HepG2 (cell line): ENCODE results near the gene BAHD1. TPM values are rescaled to one million over a fixed set of nuclear protein-coding genes. Genes with fewer than 3 reads are reported as not detected.

Experiments used
- DR1 ChIP-seq: sonication (generic); formaldehyde crosslinking; IDR thresholded peaks from 2 replicates; pipeline ENCODE4 v1.8.0; 2021; ENCODE audit warnings: mild to moderate bottlenecking, missing genetic modification reagents, inconsistent platforms
- FOXK1 ChIP-seq: sonication (generic); formaldehyde crosslinking; IDR thresholded peaks from 2 replicates; pipeline ENCODE4 v1.4.0; 2020; ENCODE audit warnings: low read depth, missing genetic modification reagents, borderline replicate concordance
- FOXO1 ChIP-seq: sonication (generic); formaldehyde crosslinking; IDR thresholded peaks from 2 replicates; pipeline ENCODE4 v1.4.0; 2020; ENCODE audit warnings: missing genetic modification reagents
- FOXO4 ChIP-seq: sonication (generic); formaldehyde crosslinking; conservative IDR thresholded peaks from 2 replicates; pipeline ENCODE4 v1.8.1; 2023; ENCODE audit warnings: missing genetic modification reagents
- MIER2 ChIP-seq: IDR thresholded peaks from 2 replicates; pipeline ENCODE4 v1.6.1; 2016; ENCODE audit warnings: missing biosample characterization, missing genetic modification reagents
- MXI1 ChIP-seq: IDR thresholded peaks from 3 replicates; pipeline ENCODE4 v1.6.1; 2012; ENCODE audit warnings: low read depth, low read length, inconsistent platforms, borderline replicate concordance
- NFE2L2 ChIP-seq: fragments of 150-350 bp; IDR thresholded peaks from 2 replicates; pipeline ENCODE4 v1.6.1; 2014; ENCODE audit warnings: low read length
- NPAS2 ChIP-seq: sonication (generic); formaldehyde crosslinking; IDR thresholded peaks from 2 replicates; pipeline ENCODE4 v1.8.0; 2022; ENCODE audit warnings: mild to moderate bottlenecking, missing genetic modification reagents, borderline replicate concordance
- NRL ChIP-seq: sonication (generic); formaldehyde crosslinking; IDR thresholded peaks from 2 replicates; pipeline ENCODE4 v1.5.0; 2020; ENCODE audit warnings: missing genetic modification reagents, mild to moderate bottlenecking, moderate library complexity, borderline replicate concordance
- RARA ChIP-seq: IDR thresholded peaks from 2 replicates; pipeline ENCODE4 v1.6.1; 2016; ENCODE audit warnings: missing genetic modification reagents, missing compliant biosample characterization
- TBL1XR1 ChIP-seq: fragments of 150-350 bp; IDR thresholded peaks from 2 replicates; pipeline ENCODE4 v1.6.1; 2014; ENCODE audit warnings: borderline replicate concordance, low read length; ENCODE audit not compliant: partially characterized antibody
- ZBTB25 ChIP-seq: IDR thresholded peaks from 2 replicates; pipeline ENCODE4 v1.6.1; 2018; ENCODE audit warnings: missing genetic modification reagents
- ZBTB49 ChIP-seq: sonication (generic); formaldehyde crosslinking; IDR thresholded peaks from 2 replicates; pipeline ENCODE4 v1.4.0; 2020; ENCODE audit warnings: missing genetic modification reagents, borderline replicate concordance
- ZNF138 ChIP-seq: sonication (generic); formaldehyde crosslinking; IDR thresholded peaks from 2 replicates; pipeline ENCODE4 v1.5.0; 2020; ENCODE audit warnings: mild to moderate bottlenecking, low read depth, missing genetic modification reagents
- ZNF263 ChIP-seq: sonication (generic); formaldehyde crosslinking; IDR thresholded peaks from 2 replicates; pipeline ENCODE4 v1.4.0; 2020; ENCODE audit warnings: missing genetic modification reagents
- ZNF329 ChIP-seq: sonication (generic); formaldehyde crosslinking; IDR thresholded peaks from 2 replicates; pipeline ENCODE4 v1.9.0; 2021; ENCODE audit warnings: low read depth, mild to moderate bottlenecking, missing genetic modification reagents
- ZNF607 ChIP-seq: sonication (generic); formaldehyde crosslinking; IDR thresholded peaks from 2 replicates; pipeline ENCODE4 v1.5.1; 2020; ENCODE audit warnings: missing genetic modification reagents, mild to moderate bottlenecking, borderline replicate concordance
- ZNF678 ChIP-seq: sonication (generic); formaldehyde crosslinking; IDR thresholded peaks from 2 replicates; pipeline ENCODE4 v1.4.0; 2020; ENCODE audit warnings: mild to moderate bottlenecking, missing genetic modification reagents
- polyA plus RNA-seq, 8 experiments: library from polyadenylated mRNA; depleted of rRNA in 3 of 8; stranded (reverse) in 7 of 8; unstranded in 1 of 8; fragments of >200 nt; fragmentation: Illumina TruSeq in 4 of 8; extraction: Trizol in 4 of 8; gene quantifications; 2 replicates each; pipeline versions ENCODE4 v1.2.1 to v1.2.3, GENCODE V29; 2011 to 2016; ENCODE audit warnings: low read depth in 4 of 8, missing spikeins in 1 of 8, mixed read lengths in 1 of 8; ENCODE audit not compliant: insufficient read depth in 1 of 8
- total RNA-seq, 5 experiments: library from RNA; depleted of rRNA; stranded (reverse); fragments of >200 nt; fragmentation: Illumina TruSeq; extraction: Trizol; gene quantifications; 2 replicates each; pipeline ENCODE4 v1.2.3, GENCODE V29; 2016; ENCODE audit warnings: low read depth in 1 of 5
- TF ChIP-seq, protein P1 (sequence below): sonication (generic); formaldehyde crosslinking; IDR thresholded peaks from 2 replicates; pipeline ENCODE4 v1.9.0; 2022; ENCODE audit warnings: missing genetic modification reagents, mild to moderate bottlenecking, borderline replicate concordance
- TF ChIP-seq, protein P2 (sequence below): sonication (generic); formaldehyde crosslinking; IDR thresholded peaks from 2 replicates; pipeline ENCODE4; 2020; ENCODE audit warnings: missing genetic modification reagents, mild to moderate bottlenecking, borderline replicate concordance

The BAHD1 gene
- total and polyA plus RNA-seq, 2 of the 13 experiments (the other 11 are each of a cell fraction or from before 2014, with no cell fraction given), result 3.3 to 8.7 TPM

DNA sequence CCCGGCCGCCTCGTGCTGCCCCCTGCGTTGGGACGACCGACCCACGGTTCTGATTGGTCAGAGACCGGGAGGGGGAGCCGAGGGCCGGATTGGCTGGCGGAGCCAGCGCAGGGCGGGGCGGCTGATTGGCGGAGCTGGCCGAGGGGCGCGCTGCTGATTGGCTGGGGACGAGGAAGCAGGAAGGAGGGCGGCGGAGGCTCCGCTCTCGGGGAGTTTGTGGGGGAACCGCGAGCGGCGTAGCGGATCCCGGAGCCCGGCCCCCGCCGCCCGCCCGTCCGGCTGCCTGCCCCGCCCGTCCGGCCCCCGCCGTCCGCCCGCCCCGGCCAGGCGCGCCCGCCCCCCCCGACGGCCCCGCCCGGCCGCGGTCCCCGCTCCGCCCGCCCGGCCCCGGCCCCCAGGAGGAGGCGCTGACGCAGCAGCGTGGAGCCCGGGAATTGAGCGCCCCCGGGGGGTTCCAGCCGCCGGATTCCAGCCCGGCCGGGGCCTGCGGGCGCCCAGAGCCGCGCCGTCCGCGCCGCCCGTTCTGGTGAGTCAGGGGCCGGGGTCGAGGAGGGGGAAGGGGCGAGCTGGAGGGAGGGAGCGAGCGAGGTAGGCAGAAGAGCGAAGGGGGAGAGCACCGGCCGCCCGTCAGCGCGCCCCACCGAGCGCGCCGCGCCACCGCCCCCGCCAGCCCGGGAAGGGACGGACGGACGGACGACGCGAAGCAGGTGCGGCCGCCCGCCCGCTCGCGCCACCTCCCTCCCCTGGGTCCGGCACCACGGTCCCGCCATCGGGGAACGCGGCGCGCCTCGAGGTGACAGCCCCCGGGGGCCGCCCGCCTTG, at the start of gene BAHD1 (continued):
- TF ChIP-seq ZNF263 (no peak), MXI1 (0 out of 3 replicates have a peak, but pooled peaks have one; percentile 5), RARA (no peak), FOXO1 (CRISPR knock-in tag) (no peak), NRL (CRISPR knock-in tag) (no peak), NPAS2 (CRISPR knock-in tag) (no peak), ZBTB49 (no peak), MIER2 (CRISPR knock-in tag) (no peak), FOXO4 (CRISPR knock-in tag) (no peak), ZNF678 (CRISPR knock-in tag) (no peak), TBL1XR1 (no peak), ZNF138 (CRISPR knock-in tag) (no peak), ZNF607 (CRISPR knock-in tag) (no peak), NFE2L2 (no peak), ZBTB25 (peak; percentile 56), FOXK1 (CRISPR knock-in tag) (no peak), DR1 (no peak), ZNF329 (CRISPR knock-in tag) (no peak)
- TF ChIP-seq, protein P1, sequence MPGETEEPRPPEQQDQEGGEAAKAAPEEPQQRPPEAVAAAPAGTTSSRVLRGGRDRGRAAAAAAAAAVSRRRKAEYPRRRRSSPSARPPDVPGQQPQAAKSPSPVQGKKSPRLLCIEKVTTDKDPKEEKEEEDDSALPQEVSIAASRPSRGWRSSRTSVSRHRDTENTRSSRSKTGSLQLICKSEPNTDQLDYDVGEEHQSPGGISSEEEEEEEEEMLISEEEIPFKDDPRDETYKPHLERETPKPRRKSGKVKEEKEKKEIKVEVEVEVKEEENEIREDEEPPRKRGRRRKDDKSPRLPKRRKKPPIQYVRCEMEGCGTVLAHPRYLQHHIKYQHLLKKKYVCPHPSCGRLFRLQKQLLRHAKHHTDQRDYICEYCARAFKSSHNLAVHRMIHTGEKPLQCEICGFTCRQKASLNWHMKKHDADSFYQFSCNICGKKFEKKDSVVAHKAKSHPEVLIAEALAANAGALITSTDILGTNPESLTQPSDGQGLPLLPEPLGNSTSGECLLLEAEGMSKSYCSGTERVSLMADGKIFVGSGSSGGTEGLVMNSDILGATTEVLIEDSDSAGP (CRISPR knock-in tag), result no peak
- TF ChIP-seq, protein P2, sequence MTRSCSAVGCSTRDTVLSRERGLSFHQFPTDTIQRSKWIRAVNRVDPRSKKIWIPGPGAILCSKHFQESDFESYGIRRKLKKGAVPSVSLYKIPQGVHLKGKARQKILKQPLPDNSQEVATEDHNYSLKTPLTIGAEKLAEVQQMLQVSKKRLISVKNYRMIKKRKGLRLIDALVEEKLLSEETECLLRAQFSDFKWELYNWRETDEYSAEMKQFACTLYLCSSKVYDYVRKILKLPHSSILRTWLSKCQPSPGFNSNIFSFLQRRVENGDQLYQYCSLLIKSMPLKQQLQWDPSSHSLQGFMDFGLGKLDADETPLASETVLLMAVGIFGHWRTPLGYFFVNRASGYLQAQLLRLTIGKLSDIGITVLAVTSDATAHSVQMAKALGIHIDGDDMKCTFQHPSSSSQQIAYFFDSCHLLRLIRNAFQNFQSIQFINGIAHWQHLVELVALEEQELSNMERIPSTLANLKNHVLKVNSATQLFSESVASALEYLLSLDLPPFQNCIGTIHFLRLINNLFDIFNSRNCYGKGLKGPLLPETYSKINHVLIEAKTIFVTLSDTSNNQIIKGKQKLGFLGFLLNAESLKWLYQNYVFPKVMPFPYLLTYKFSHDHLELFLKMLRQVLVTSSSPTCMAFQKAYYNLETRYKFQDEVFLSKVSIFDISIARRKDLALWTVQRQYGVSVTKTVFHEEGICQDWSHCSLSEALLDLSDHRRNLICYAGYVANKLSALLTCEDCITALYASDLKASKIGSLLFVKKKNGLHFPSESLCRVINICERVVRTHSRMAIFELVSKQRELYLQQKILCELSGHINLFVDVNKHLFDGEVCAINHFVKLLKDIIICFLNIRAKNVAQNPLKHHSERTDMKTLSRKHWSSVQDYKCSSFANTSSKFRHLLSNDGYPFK (CRISPR knock-in tag), result no peak
